ENCODE measurements around the gene ANHX.

The ANHX gene

DNA sequence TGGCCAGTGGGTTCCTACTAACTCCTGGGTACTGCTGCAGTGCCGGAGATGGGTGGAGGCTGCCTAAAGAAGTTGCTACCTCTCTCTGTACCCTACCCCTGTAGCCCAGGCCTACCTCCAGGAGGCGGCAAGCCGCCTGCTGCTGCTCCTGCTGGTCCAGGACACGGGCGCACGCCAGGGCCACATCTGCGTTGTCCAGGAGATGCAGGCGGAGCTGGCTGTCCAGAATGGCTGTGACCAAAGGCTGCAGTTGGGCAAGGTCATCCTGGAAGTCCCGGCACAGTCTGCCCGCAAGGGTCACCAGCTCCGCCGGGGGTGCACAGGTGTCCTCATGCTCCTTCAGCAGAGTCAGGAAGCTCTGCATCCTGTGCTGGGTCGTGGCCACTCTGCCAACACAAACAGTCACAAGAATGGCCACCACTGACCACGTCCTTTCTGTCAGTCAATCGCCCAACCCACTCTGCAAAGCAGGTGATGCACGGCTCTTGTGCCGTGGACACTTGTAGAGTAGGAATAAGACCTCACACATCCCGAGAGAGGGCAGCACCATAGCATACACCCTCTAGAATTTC is 1.6 kb downstream of the ANHX start:
- DNase-seq (ENCODE audit: low read depth in 1 of 2, low spot score in 1 of 2), result no peak

GRCh38 chr12:133233006-133233405 is 2.7 kb downstream of the ANHX start:
- TF ChIP-seq REST (IDR thresholded peaks at IDR 0.05; ENCODE audit: insufficient replicate concordance, low read depth), result no peak
- Histone ChIP-seq H3K27ac (replicated peaks) (no peak overlapping the region), H3K27me3 (ENCODE audit: insufficient read depth, poor library complexity, severe bottlenecking) (no peaks in the 10 kb centered on the region), H3K4me3 (replicated peaks; ENCODE audit: insufficient read depth, low read length) (no peak overlapping the region)
- DNase-seq (ENCODE audit: low read depth in 1 of 2, low spot score in 1 of 2), result no peak

More for the DNA sequence above, 1.6 kb downstream of the ANHX start:
- H3K27ac ChIP-seq (replicated peaks), result no peak overlapping the region
- H3K27me3 ChIP-seq (ENCODE audit: insufficient read depth, poor library complexity, severe bottlenecking), result no peaks in the 10 kb centered on the region
- TF ChIP-seq REST (IDR thresholded peaks at IDR 0.05; ENCODE audit: insufficient replicate concordance, low read depth) (no peak), CTCF (IDR thresholded peaks at IDR 0.05; ENCODE audit: insufficient read depth, low read length) (no peak), GABPA (IDR thresholded peaks at IDR 0.05; ENCODE audit: low read depth) (no peak), SPI1 (IDR thresholded peaks at IDR 0.05; ENCODE audit: borderline replicate concordance, low read depth) (no peak), POLR2AphosphoS5 (IDR thresholded peaks at IDR 0.05; ENCODE audit: low read depth) (no peak)
- no peak overlapping the region for H3K4me3 ChIP-seq (replicated peaks; ENCODE audit: insufficient read depth, low read length)

DNA sequence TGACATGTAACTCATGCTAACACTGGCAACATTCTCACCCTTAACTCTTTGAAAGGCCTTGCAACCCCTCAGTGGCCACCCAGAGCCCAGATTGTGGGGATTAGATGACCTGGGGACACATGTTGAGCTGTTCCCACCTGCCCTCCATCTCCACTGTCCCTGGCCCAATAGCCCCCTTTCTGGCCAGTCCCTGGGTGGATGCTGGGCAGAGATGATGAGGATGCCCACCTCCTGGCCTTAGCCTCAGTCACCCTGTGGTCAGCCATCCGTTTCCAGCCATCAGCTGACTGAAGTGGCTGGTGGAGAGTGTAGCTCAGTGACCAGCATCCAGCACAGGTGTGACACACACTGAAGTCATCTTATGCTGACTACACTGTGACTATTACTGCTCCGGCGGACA is 4.7 kb downstream of the ANHX start:
- TF ChIP-seq REST (IDR thresholded peaks at IDR 0.05; ENCODE audit: insufficient replicate concordance, low read depth) (no peak), GABPA (IDR thresholded peaks at IDR 0.05; ENCODE audit: low read depth) (no peak), SPI1 (IDR thresholded peaks at IDR 0.05; ENCODE audit: borderline replicate concordance, low read depth) (no peak), POLR2AphosphoS5 (IDR thresholded peaks at IDR 0.05; ENCODE audit: low read depth) (no peak), CTCF (IDR thresholded peaks at IDR 0.05; ENCODE audit: insufficient read depth, low read length) (no peak)
- Histone ChIP-seq H3K27me3 (ENCODE audit: insufficient read depth, poor library complexity, severe bottlenecking) (no peaks in the 10 kb centered on the region), H3K27ac (replicated peaks) (no peak overlapping the region), H3K4me3 (replicated peaks; ENCODE audit: insufficient read depth, low read length) (no peak overlapping the region)
- DNase-seq (ENCODE audit: low read depth in 1 of 2, low spot score in 1 of 2), result no peak

Data from HL-60 (cell line).